Natural killer cell (primary cell): Measurements from ENCODE around the gene HES2. TPM values are rescaled to one million over a fixed set of nuclear protein-coding genes. Genes with fewer than 3 reads are reported as not detected.

Source experiments
- ATAC-seq, 3 donors: fragments of 150-1000 bp in 2 of 3; fragments of 200-7000 bp in 1 of 3; cut with Tn5 transposase; 1 replicate in 1 of 3; 2 replicates in 2 of 3; pipeline ENCODE4 v1.10.0; 2021; ENCODE audit warnings: mild to moderate bottlenecking in 2 of 3, moderate library complexity in 2 of 3
- DNase-seq, 2 donors: peaks; one replicate each; pipeline versions ENCODE4 v3.0.0 to v3.0.0-alpha.2; 2013 to 2021; ENCODE audit warnings: mixed read lengths in 1 of 2
- H3K27ac ChIP-seq: one replicate; pipeline ENCODE4 v1.5.1; 2013; ENCODE audit warnings: mild to moderate bottlenecking, low read length
- H3K27me3 ChIP-seq: one replicate; pipeline ENCODE4 v1.6.1; 2013; ENCODE audit warnings: low read length; ENCODE audit not compliant: control insufficient read depth, insufficient read depth
- H3K36me3 ChIP-seq: one replicate; pipeline ENCODE4 v1.6.1; 2013; ENCODE audit warnings: low read length; ENCODE audit not compliant: control insufficient read depth, insufficient read depth
- H3K4me1 ChIP-seq: one replicate; pipeline ENCODE4 v1.6.1; 2013; ENCODE audit warnings: low read length; ENCODE audit not compliant: control insufficient read depth, insufficient read depth
- H3K4me3 ChIP-seq: one replicate; pipeline ENCODE4 v1.5.1; 2013; ENCODE audit warnings: low read length
- H3K9me3 ChIP-seq: one replicate; pipeline ENCODE4 v1.6.1; 2013; ENCODE audit warnings: low read length; ENCODE audit not compliant: control insufficient read depth, insufficient read depth
- H3K27ac Mint-ChIP-seq, 2 donors: one replicate each; pipeline ENCODE4 v1.8.0; 2022; ENCODE audit warnings: mild to moderate bottlenecking in 2 of 2, mixed read lengths in 2 of 2, moderate library complexity in 1 of 2
- H3K27me3 Mint-ChIP-seq, 2 donors: one replicate each; pipeline ENCODE4 v1.8.0; 2022; ENCODE audit warnings: low read depth in 2 of 2, mixed read lengths in 2 of 2
- H3K36me3 Mint-ChIP-seq: one replicate; pipeline ENCODE4 v1.8.0; 2022; ENCODE audit warnings: mixed read lengths
- H3K4me1 Mint-ChIP-seq, 2 donors: one replicate each; pipeline ENCODE4 v1.8.0; 2022; ENCODE audit warnings: mixed read lengths in 2 of 2
- H3K4me3 Mint-ChIP-seq: one replicate; pipeline ENCODE4 v1.8.0; 2022; ENCODE audit warnings: mild to moderate bottlenecking, moderate library complexity, mixed read lengths
- H3K9me3 Mint-ChIP-seq, 2 donors: one replicate each; pipeline ENCODE4 v1.8.0; 2022; ENCODE audit warnings: mixed read lengths in 2 of 2
- WGBS: methylation state at CpG from one replicate; pipeline ENCODE4 v1.1.7; 2013; ENCODE audit warnings: missing lambda C conversion rate; ENCODE audit not compliant: insufficient coverage; 5-methylcytosine and 5-hydroxymethylcytosine counted together
- intact Hi-C: fragments of 100-400 bp; cut with micrococcal nuclease; formaldehyde crosslinking; loops from one replicate; pipeline ENCODE4 v1.14.2; 2022
- total RNA-seq, 4 donors: library from RNA; stranded (reverse); fragments of 120-200 nt in 1 of 4; gene quantifications; one replicate each; pipeline versions ENCODE4 v1.2.3 to v1.2.4, GENCODE V29; 2013 to 2022
- TF ChIP-seq, protein P1 (sequence below): fragments of 200-600 bp; IDR thresholded peaks from one replicate; pipeline ENCODE4 v1.8.0; 2022; ENCODE audit warnings: antibody characterized with exemption

Gene HES2
- total RNA-seq, 3 donors from 2014 or later (not counting 1 experiment from before 2014, with no cell fraction given), result not detected

DNA sequence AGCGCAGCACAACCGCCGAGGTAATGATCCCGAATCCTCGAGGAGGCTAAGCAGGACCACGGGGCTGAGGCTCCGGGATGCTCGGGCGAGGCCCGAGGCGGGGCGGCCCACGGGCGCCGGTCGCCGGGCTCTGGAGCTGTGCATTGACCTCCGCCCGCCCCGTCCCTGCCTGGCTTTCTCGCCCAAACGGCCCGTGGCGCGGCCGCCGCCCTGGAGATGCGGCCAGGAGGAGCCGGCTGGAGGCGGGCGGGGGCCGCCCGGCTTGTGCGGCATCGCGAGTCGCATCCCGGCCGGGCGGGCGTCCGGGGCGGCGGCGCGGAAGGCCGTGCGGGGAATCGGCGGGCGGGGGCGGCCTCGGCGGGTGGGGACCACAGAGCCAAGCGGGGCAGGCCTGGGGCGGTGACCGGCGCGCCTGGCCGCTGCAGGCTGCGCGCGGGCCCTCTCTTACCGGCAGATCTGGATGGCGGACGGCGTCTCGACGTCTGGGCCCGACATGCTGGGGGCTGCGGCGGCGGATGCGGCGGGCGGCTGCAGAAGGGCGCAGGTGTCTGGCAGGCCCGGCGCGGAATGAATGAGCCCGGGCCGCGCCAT lies 26.8 kb downstream of the HES2 start:
- Histone ChIP-seq H3K27ac (no peak overlapping the region), H3K27me3 (no peaks in the 10 kb centered on the region), H3K36me3 (no peaks in the 10 kb centered on the region), H3K4me1 (peaks cover 24% of the 10 kb centered on the region), H3K4me3 (peak overlapping the region; percentile 8), H3K9me3 (no peaks in the 10 kb centered on the region)
- Mint-ChIP-seq H3K27ac (peak overlapping the region; percentile 88), H3K4me1 (peaks cover 21 to 23% of the 10 kb centered on the region in 2 donors), H3K9me3 (no peaks in the 10 kb centered on the region), H3K4me3 (peak overlapping the region; percentile 89), H3K36me3 (no peaks in the 10 kb centered on the region), H3K27me3 (no peaks in the 10 kb centered on the region)
- intact Hi-C loops, result loop anchor here (2.0 kb wide), 1 partner anchor 28 kb away; no protein-coding TSS in a partner anchor
- WGBS, result under 1% methylated on average over 83 of the region's 83 CpGs
- TF ChIP-seq, protein P1, sequence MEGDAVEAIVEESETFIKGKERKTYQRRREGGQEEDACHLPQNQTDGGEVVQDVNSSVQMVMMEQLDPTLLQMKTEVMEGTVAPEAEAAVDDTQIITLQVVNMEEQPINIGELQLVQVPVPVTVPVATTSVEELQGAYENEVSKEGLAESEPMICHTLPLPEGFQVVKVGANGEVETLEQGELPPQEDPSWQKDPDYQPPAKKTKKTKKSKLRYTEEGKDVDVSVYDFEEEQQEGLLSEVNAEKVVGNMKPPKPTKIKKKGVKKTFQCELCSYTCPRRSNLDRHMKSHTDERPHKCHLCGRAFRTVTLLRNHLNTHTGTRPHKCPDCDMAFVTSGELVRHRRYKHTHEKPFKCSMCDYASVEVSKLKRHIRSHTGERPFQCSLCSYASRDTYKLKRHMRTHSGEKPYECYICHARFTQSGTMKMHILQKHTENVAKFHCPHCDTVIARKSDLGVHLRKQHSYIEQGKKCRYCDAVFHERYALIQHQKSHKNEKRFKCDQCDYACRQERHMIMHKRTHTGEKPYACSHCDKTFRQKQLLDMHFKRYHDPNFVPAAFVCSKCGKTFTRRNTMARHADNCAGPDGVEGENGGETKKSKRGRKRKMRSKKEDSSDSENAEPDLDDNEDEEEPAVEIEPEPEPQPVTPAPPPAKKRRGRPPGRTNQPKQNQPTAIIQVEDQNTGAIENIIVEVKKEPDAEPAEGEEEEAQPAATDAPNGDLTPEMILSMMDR, result no peak
- DNase-seq, result peak in 1 of 2 donors; percentile 17
- ATAC-seq, result no peak

DNA sequence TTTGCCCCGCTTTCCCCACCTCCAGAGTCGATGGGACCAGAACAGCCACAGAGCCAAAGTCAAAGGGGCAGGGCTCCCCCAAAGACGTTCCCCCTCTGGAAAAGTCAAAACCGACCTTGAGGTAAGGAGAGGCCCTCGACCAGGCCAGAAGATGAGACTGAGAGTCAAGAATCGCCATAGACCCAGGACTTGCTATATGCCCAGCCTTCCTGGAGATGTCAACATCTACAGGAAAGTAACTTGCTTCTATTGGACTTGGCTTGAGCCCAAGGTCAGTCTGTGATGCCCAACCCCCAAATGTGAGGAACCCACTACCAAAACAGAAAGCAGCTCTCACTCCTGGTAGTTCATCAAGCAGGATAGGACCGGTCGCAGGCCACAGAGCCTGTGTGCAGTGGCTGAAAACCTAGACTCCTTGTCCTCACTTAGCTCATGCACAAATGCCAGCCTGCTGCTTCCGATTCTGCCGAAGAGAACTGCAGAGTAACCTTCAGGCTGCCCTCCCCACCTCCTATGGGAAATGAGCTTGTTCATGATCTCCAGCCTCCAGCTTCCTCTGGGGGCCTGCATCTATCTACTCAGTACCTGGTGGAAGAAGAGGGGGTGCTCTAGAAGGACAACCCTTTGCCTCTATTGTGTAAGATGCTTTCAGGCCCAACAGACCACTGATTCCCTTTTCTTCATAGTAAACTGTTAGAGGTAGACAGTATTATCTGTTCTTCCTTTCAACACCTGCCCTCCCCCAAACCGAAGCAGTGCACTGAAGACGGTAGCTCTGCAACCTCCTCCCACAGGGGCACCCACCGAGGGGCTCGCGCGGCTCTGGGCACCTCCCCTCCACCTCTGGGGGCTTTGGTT lies 27.5 kb downstream of the HES2 start:
- peak in 1 of 2 donors; percentile 23 for DNase-seq
- H3K9me3 Mint-ChIP-seq, result no peaks in the 10 kb centered on the region
- Histone ChIP-seq H3K27ac (no peak overlapping the region), H3K27me3 (no peaks in the 10 kb centered on the region), H3K4me1 (peaks cover 24% of the 10 kb centered on the region), H3K9me3 (no peaks in the 10 kb centered on the region), H3K36me3 (no peaks in the 10 kb centered on the region), H3K4me3 (no peak overlapping the region)
- H3K4me3 Mint-ChIP-seq, result peak overlapping the region; percentile 74
- WGBS, result 38% methylated on average over 16 of the region's 16 CpGs
- no peak for ATAC-seq
- peaks cover 21 to 23% of the 10 kb centered on the region in 2 donors for H3K4me1 Mint-ChIP-seq
- H3K36me3 Mint-ChIP-seq, result no peaks in the 10 kb centered on the region
- H3K27ac Mint-ChIP-seq, result peak overlapping the region; percentile 9 to 88
- intact Hi-C loops, result loop anchor here (2.0 kb wide), 1 partner anchor 27 kb away; no protein-coding TSS in a partner anchor
- no peaks in the 10 kb centered on the region for H3K27me3 Mint-ChIP-seq
- TF ChIP-seq, protein P1, result no peak

GRCh38 chr1:6389971-6390370 lies 29.7 kb downstream of the HES2 start:
- no peak for DNase-seq
- H3K27ac Mint-ChIP-seq, result no peak overlapping the region
- intact Hi-C loops, result no loop called here

More at GRCh38 chr1:6389971-6390370, 29.7 kb downstream of the HES2 start:
- WGBS, result 94% methylated on average over 9 of the region's 9 CpGs
- H3K9me3 Mint-ChIP-seq, result no peaks in the 10 kb centered on the region
- peaks cover 22% of the 10 kb centered on the region for H3K4me1 ChIP-seq
- no peaks in the 10 kb centered on the region for H3K27me3 ChIP-seq
- H3K36me3 Mint-ChIP-seq, result no peaks in the 10 kb centered on the region
- peaks cover 16 to 24% of the 10 kb centered on the region in 2 donors for H3K4me1 Mint-ChIP-seq
- no peak overlapping the region for H3K4me3 Mint-ChIP-seq
- H3K27ac ChIP-seq, result no peak overlapping the region
- no peak overlapping the region for H3K4me3 ChIP-seq
- no peaks in the 10 kb centered on the region for H3K27me3 Mint-ChIP-seq
- TF ChIP-seq, protein P1, result no peak
- no peak for ATAC-seq
- H3K36me3 ChIP-seq, result no peaks in the 10 kb centered on the region
- H3K9me3 ChIP-seq, result no peaks in the 10 kb centered on the region
